Measurements from ENCODE around the gene BEND7.

- TF ChIP-seq CTCF (IDR thresholded peaks at IDR 0.05) (no peak), POLR2AphosphoS5 (IDR thresholded peaks at IDR 0.05) (no peak)
Measured at GRCh38 chr10:13400196-13400965, 128.4 kb downstream of the BEND7 start.
